K562 (cell line): ENCODE data around the gene CALML6. TPM values are rescaled to one million over a fixed set of nuclear protein-coding genes. Genes with fewer than 3 reads are reported as not detected.

Experiments used
- ATAC-seq: fragments of 200-7000 bp; cut with Tn5 transposase; 3 replicates; pipeline ENCODE4 v1.9.1; 2020; ENCODE audit warnings: moderate library complexity
- BruUV-seq: library from RNA; stranded (reverse); fragments of 400-500 nt; replicated peaks from 2 replicates; lab custom pipeline; 2021; lab: Mats Ljungman, UMichigan
- CTCF ChIA-PET: fragments of 300-600 bp; formaldehyde crosslinking; extraction: SDS; loops from one replicate; lab custom pipeline; 2021; ENCODE audit warnings: low intra/inter-chr PET ratio; lab: Yijun Ruan, JAX
- POLR2A ChIA-PET: fragments of 300-600, 350-650 bp; sonication (Branson Sonifier 250); formaldehyde crosslinking; extraction: SDS; loops from one replicate; lab custom pipeline; 2021; ENCODE audit warnings: antibody characterized with exemption, inconsistent platforms; lab: Yijun Ruan, JAX
- DNase-seq, 4 experiments: peaks; one replicate each; pipeline versions ENCODE4 v3.0.0 to v3.0.0-alpha.2; 2011 to 2018; ENCODE audit warnings: low spot score in 3 of 4, mixed read lengths in 3 of 4; ENCODE audit errors: extremely low read depth in 1 of 4
- FAIRE-seq: peaks from 2 replicates; lab custom pipeline; 2011; peaks lifted over from hg19 to GRCh38; lab: Jason Lieb, UNC
- H2AFZ ChIP-seq: 2 replicates; pipeline ENCODE4 v1.6.0; 2011; ENCODE audit warnings: low read depth, low read length, control low read depth, inconsistent platforms
- H3K27ac ChIP-seq: fragments of 200-600 bp; 3 replicates; pipeline ENCODE4 v1.8.0; 2011; ENCODE audit warnings: low read depth, mild to moderate bottlenecking, control low read depth, inconsistent platforms, low read length, moderate library complexity, mixed read lengths; ENCODE audit errors: extremely low read depth
- H3K27me3 ChIP-seq, 2 experiments: fragments of 300-600 bp in 1 of 2; 2 replicates in 1 of 2; 3 replicates in 1 of 2; pipeline versions ENCODE4 v1.6.0 to v1.8.0; 2011; ENCODE audit warnings: inconsistent platforms in 2 of 2, low read length in 2 of 2, mild to moderate bottlenecking in 1 of 2, mixed read lengths in 1 of 2, moderate library complexity in 1 of 2; ENCODE audit not compliant: control insufficient read depth in 2 of 2, insufficient read depth in 2 of 2
- H3K36me3 ChIP-seq: fragments of 300-600 bp; 3 replicates; pipeline ENCODE4 v1.8.0; 2011; ENCODE audit warnings: mild to moderate bottlenecking, low read length, inconsistent platforms; ENCODE audit not compliant: control insufficient read depth, insufficient read depth
- H3K4me1 ChIP-seq, 2 experiments: fragments of 200-600 bp in 1 of 2; replicated peaks in 1 of 2; 2 replicates in 1 of 2; 3 replicates in 1 of 2; pipeline versions ENCODE4 v1.5.1 to v1.8.0; 2011; ENCODE audit warnings: inconsistent platforms in 2 of 2, low read length in 2 of 2, mild to moderate bottlenecking in 1 of 2, mixed read lengths in 1 of 2, moderate library complexity in 1 of 2; ENCODE audit not compliant: control insufficient read depth in 2 of 2, insufficient read depth in 2 of 2
- H3K4me2 ChIP-seq: 2 replicates; pipeline ENCODE4 v1.6.1; 2011; ENCODE audit warnings: low read length, control low read depth, inconsistent platforms, mixed read lengths; ENCODE audit not compliant: insufficient read depth
- H3K4me3 ChIP-seq: fragments of 200-600 bp; sonication (generic), shearing (Covaris generic); 2 replicates; pipeline ENCODE4 v1.5.1; 2016; ENCODE audit warnings: control low read depth, inconsistent platforms
- H3K79me2 ChIP-seq: fragments of 200-600 bp; 3 replicates; pipeline ENCODE4 v1.8.0; 2011; ENCODE audit warnings: low read length, inconsistent platforms; ENCODE audit not compliant: control insufficient read depth, insufficient read depth
- H3K9ac ChIP-seq, 2 experiments: 2 replicates each; pipeline versions ENCODE4 v1.6.0 to v1.6.1; 2011; ENCODE audit warnings: low read depth in 2 of 2, low read length in 2 of 2, control low read depth in 1 of 2, inconsistent platforms in 1 of 2, mild to moderate bottlenecking in 1 of 2, mixed read lengths in 1 of 2; ENCODE audit not compliant: insufficient read depth in 1 of 2
- H3K9me1 ChIP-seq: one replicate; pipeline ENCODE4 v1.6.0; 2011; ENCODE audit warnings: inconsistent platforms, mild to moderate bottlenecking, low read length, moderate library complexity; ENCODE audit not compliant: control insufficient read depth, insufficient read depth
- H3K9me3 ChIP-seq: replicated peaks from 2 replicates; pipeline ENCODE4 v1.5.1; 2011; ENCODE audit warnings: low read depth, low read length, inconsistent platforms; ENCODE audit not compliant: control insufficient read depth, insufficient read depth
- H4K20me1 ChIP-seq: replicated peaks from 2 replicates; pipeline ENCODE4 v1.6.1; 2011; ENCODE audit warnings: low read length, inconsistent platforms, mixed read lengths; ENCODE audit not compliant: control insufficient read depth, insufficient read depth
- ARNT ChIP-seq, 2 experiments: fragments of 450-650 bp; IDR thresholded peaks; 2 replicates each; pipeline ENCODE4 v1.6.1; 2016; ENCODE audit warnings: mild to moderate bottlenecking in 1 of 2
- BHLHE40 ChIP-seq: IDR thresholded peaks from 2 replicates; pipeline ENCODE4 v1.6.1; 2011; ENCODE audit warnings: low read length, improper control_type of control experiment
- CREB3L1 ChIP-seq: fragments of 450-650 bp; IDR thresholded peaks from 2 replicates; pipeline ENCODE4 v1.6.1; 2014; ENCODE audit warnings: low read depth, mild to moderate bottlenecking, moderate library complexity, borderline replicate concordance
- DLX4 ChIP-seq: fragments of 250-450 bp; sonication (Bioruptor Pico); IDR thresholded peaks from 2 replicates; pipeline ENCODE4 v1.6.1; 2021; ENCODE audit warnings: mild to moderate bottlenecking
- IRF2 ChIP-seq: sonication (generic); formaldehyde crosslinking; IDR thresholded peaks from 2 replicates; pipeline ENCODE4 v1.8.1; 2022; ENCODE audit warnings: mild to moderate bottlenecking, missing genetic modification reagents
- KLF13 ChIP-seq: fragments of 450-650 bp; IDR thresholded peaks from 2 replicates; pipeline ENCODE4 v1.6.1; 2016; ENCODE audit warnings: missing genetic modification characterization, low read depth, mild to moderate bottlenecking, missing compliant biosample characterization, moderate library complexity, borderline replicate concordance
- NR2C1 ChIP-seq, 2 experiments: fragments of 450-650 bp; IDR thresholded peaks; 2 replicates each; pipeline ENCODE4 v1.6.1; 2017; ENCODE audit warnings: mild to moderate bottlenecking in 2 of 2, antibody characterized with exemption in 1 of 2, inconsistent platforms in 1 of 2, missing compliant biosample characterization in 1 of 2, missing genetic modification characterization in 1 of 2
- POLR2G ChIP-seq: fragments of 200-400 bp; formaldehyde crosslinking; IDR thresholded peaks from 2 replicates; pipeline ENCODE4 v1.6.1; 2017; ENCODE audit warnings: low read depth, mild to moderate bottlenecking, antibody characterized with exemption, low read length, moderate library complexity
- STAG1 ChIP-seq: sonication (generic); formaldehyde crosslinking; IDR thresholded peaks from 2 replicates; pipeline ENCODE4 v1.5.0; 2020; ENCODE audit warnings: missing genetic modification reagents, borderline replicate concordance
- ZNF639 ChIP-seq, 2 experiments: fragments of 200-800 bp in 1 of 2; sonication (Bioruptor generic) in 1 of 2; sonication (generic) in 1 of 2; formaldehyde crosslinking in 1 of 2; IDR thresholded peaks in 1 of 2; conservative IDR thresholded peaks in 1 of 2; 2 replicates each; pipeline versions ENCODE4 v1.5.0 to v1.6.1; 2016 to 2020; ENCODE audit warnings: missing compliant biosample characterization in 1 of 2, missing genetic modification characterization in 1 of 2, missing genetic modification reagents in 1 of 2
- WGBS: fragments of 100-300 bp; shearing (Covaris generic); methylation state at CpG from one replicate; pipeline ENCODE4 v1.1.6; 2016; ENCODE audit warnings: low coverage, mixed read lengths; ENCODE audit not compliant: insufficient coverage; ENCODE audit errors: missing lambda C conversion rate; 5-methylcytosine and 5-hydroxymethylcytosine counted together
- in situ Hi-C: fragments of 300-500 bp; cut with MboI; formaldehyde crosslinking; loops from 4 replicates; pipeline ENCODE4 v1.15.0; 2018; ENCODE audit warnings: inconsistent platforms, mixed read lengths
- intact Hi-C: fragments of 100-400 bp; cut with micrococcal nuclease; formaldehyde crosslinking; loops from 2 replicates; pipeline ENCODE4 v1.14.2; 2022
- polyA plus RNA-seq, 8 experiments: library from polyadenylated mRNA; depleted of rRNA in 4 of 8; stranded (reverse) in 5 of 8; unstranded in 3 of 8; fragments of >200 nt; fragmentation: Nextera tagmentation in 2 of 8; fragmentation: Illumina TruSeq in 1 of 8; extraction: Ambion mirVana in 2 of 8; extraction: Trizol in 1 of 8; gene quantifications; 2 replicates each; pipeline versions ENCODE4 v1.2.1 to v1.2.3, GENCODE V29; 2011 to 2014; ENCODE audit warnings: inconsistent platforms in 1 of 8, missing spikeins in 1 of 8
- total RNA-seq, 7 experiments: library from RNA; depleted of rRNA in 6 of 7; stranded (reverse); fragments of >200 nt in 6 of 7; fragmentation: Illumina TruSeq in 2 of 7; extraction: Trizol in 2 of 7; gene quantifications; 2 replicates each; pipeline versions ENCODE4 v1.2.1 to v1.2.3, GENCODE V29; 2011 to 2021; ENCODE audit warnings: low replicate concordance in 1 of 7

Gene CALML6
- total and polyA plus RNA-seq, 9 of the 15 experiments (the other 6 are each of a cell fraction or from before 2014, with no cell fraction given): 0.14 TPM; not detected in 8

GRCh38 chr1:1869469-1869868, 45.6 kb upstream of the CALML6 start (continued):
- TF ChIP-seq IRF2 (CRISPR knock-in tag) (no peak), KLF13 (tag) (no peak), NR2C1 (IDR thresholded peaks at IDR 0.05) (no peak), NR2C1 (tag; IDR thresholded peaks at IDR 0.05) (no peak), CREB3L1 (no peak)

- Histone ChIP-seq H3K27me3 (no peaks in the 10 kb centered on the region), H4K20me1 (peaks cover 30% of the 10 kb centered on the region), H3K27ac (no peak overlapping the region), H3K4me3 (no peak overlapping the region), H3K9ac (no peak overlapping the region), H3K79me2 (peaks cover 94% of the 10 kb centered on the region), H2AFZ (no peak overlapping the region), H3K4me2 (no peak overlapping the region), H3K9me3 (no peaks in the 10 kb centered on the region), H3K9me1 (peaks cover 4% of the 10 kb centered on the region), H3K4me1 (peaks cover 4 to 5% of the 10 kb centered on the region in 2 experiments), H3K36me3 (peaks cover 42% of the 10 kb centered on the region)
- no peak for TF ChIP-seq ARNT (IDR thresholded peaks at IDR 0.05)
- no peak for TF ChIP-seq ZNF639 (CRISPR knock-in tag; conservative IDR thresholded peaks at IDR 0.05 in 1 of 2, IDR thresholded peaks at IDR 0.05 in 1 of 2)
- no peak for TF ChIP-seq DLX4
- 0 out of 2 replicates have a peak, but pooled peaks have one; percentile 10 for TF ChIP-seq STAG1 (CRISPR knock-in tag)
- no peak for TF ChIP-seq BHLHE40
- TF ChIP-seq POLR2G: peak; percentile 43
- FAIRE-seq: no peak
- ChIA-PET CTCF (no interaction called here), POLR2A (interaction anchor here (1.4 to 4.0 kb wide), 2 partner anchors 10 to 11 kb away, joined by 9 to 35 read pairs; no protein-coding TSS in a partner anchor)
- 84% methylated on average over 11 of the region's 11 CpGs for WGBS
- DNase-seq: peak in 1 of 4 experiments; percentile 3
- BruUV-seq: no TSS peak
- no peak for ATAC-seq
- intact Hi-C loops: no loop called here
- in situ Hi-C loops: no loop called here
Measured at GRCh38 chr1:1872329-1872994, 42.6 kb upstream of the CALML6 start.
